ENCODE data around the gene CUX1.

DNA sequence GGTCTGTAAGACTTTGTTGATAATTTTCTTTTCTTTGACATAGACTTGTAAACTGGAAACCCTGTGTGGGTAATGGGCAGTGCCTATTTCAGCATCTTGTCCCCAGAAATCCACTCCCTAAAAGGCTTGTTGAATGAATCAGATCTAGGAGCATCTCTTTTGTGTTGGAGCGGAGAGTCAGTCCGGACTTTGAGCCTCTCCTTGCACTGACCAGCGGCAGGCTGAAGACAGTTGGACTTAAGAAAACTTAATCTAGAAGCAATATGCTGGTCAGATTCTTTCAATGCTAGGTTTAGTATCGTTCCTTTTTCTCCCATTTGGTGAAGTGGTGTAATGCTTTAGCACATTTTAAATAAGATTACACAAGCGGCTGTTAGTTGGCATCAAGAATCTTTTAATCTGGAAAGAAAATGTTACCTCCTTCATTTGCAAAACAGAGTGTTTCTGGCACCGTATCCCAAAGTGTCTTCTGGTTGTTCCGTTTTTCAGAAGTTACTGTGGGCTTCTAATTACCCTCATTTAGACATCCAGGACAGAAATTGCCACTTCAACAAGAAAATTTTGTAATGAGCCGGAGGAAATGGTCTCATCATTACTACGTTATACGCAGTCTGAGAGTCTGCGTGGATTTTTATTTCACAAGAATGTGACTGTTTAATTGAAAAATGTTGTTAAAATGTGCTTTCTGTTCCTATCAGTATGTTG, 74.7 kb downstream of the CUX1 start:
- TF ChIP-seq, protein P1, sequence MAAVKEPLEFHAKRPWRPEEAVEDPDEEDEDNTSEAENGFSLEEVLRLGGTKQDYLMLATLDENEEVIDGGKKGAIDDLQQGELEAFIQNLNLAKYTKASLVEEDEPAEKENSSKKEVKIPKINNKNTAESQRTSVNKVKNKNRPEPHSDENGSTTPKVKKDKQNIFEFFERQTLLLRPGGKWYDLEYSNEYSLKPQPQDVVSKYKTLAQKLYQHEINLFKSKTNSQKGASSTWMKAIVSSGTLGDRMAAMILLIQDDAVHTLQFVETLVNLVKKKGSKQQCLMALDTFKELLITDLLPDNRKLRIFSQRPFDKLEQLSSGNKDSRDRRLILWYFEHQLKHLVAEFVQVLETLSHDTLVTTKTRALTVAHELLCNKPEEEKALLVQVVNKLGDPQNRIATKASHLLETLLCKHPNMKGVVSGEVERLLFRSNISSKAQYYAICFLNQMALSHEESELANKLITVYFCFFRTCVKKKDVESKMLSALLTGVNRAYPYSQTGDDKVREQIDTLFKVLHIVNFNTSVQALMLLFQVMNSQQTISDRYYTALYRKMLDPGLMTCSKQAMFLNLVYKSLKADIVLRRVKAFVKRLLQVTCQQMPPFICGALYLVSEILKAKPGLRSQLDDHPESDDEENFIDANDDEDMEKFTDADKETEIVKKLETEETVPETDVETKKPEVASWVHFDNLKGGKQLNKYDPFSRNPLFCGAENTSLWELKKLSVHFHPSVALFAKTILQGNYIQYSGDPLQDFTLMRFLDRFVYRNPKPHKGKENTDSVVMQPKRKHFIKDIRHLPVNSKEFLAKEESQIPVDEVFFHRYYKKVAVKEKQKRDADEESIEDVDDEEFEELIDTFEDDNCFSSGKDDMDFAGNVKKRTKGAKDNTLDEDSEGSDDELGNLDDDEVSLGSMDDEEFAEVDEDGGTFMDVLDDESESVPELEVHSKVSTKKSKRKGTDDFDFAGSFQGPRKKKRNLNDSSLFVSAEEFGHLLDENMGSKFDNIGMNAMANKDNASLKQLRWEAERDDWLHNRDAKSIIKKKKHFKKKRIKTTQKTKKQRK (IDR thresholded peaks at IDR 0.05; ENCODE audit: low read length) = no peak
- TF ChIP-seq ZNF879 (CRISPR knock-in tag; IDR thresholded peaks at IDR 0.05) = no peak
- TF ChIP-seq, protein P2, sequence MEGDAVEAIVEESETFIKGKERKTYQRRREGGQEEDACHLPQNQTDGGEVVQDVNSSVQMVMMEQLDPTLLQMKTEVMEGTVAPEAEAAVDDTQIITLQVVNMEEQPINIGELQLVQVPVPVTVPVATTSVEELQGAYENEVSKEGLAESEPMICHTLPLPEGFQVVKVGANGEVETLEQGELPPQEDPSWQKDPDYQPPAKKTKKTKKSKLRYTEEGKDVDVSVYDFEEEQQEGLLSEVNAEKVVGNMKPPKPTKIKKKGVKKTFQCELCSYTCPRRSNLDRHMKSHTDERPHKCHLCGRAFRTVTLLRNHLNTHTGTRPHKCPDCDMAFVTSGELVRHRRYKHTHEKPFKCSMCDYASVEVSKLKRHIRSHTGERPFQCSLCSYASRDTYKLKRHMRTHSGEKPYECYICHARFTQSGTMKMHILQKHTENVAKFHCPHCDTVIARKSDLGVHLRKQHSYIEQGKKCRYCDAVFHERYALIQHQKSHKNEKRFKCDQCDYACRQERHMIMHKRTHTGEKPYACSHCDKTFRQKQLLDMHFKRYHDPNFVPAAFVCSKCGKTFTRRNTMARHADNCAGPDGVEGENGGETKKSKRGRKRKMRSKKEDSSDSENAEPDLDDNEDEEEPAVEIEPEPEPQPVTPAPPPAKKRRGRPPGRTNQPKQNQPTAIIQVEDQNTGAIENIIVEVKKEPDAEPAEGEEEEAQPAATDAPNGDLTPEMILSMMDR (CRISPR knock-in tag; IDR thresholded peaks at IDR 0.05) = no peak
